GM12878 (cell line): Measurements from ENCODE around the gene B4GALT1.

Experiments
- CHD4 ChIP-seq: fragments of 200-600 bp; sonication (generic); IDR thresholded peaks from 2 replicates; pipeline ENCODE4 v1.6.1; 2016; ENCODE audit warnings: mild to moderate bottlenecking
- EP300 ChIP-seq, 2 experiments: fragments of 150-350 bp in 1 of 2; IDR thresholded peaks; 2 replicates each; pipeline ENCODE4 v1.6.1; 2011 to 2012; ENCODE audit warnings: low read depth in 2 of 2, low read length in 2 of 2, borderline replicate concordance in 1 of 2, improper control_type of control experiment in 1 of 2, inconsistent platforms in 1 of 2; ENCODE audit not compliant: control insufficient read depth in 1 of 2
- HDAC2 ChIP-seq: fragments of 200-600 bp; sonication (generic); IDR thresholded peaks from 2 replicates; pipeline ENCODE4 v1.6.1; 2017
- NRF1 ChIP-seq: conservative IDR thresholded peaks from 2 replicates; pipeline ENCODE4 v1.6.1; 2011; ENCODE audit warnings: mild to moderate bottlenecking, low read depth, low read length, improper control_type of control experiment
- POLR2A ChIP-seq: IDR thresholded peaks from 2 replicates; pipeline ENCODE4 v1.6.1; 2011; ENCODE audit warnings: low read depth, mild to moderate bottlenecking, low read length
- RCOR1 ChIP-seq: conservative IDR thresholded peaks from 2 replicates; pipeline ENCODE4 v1.6.1; 2012; ENCODE audit warnings: low read depth, low read length, improper control_type of control experiment
- TARDBP ChIP-seq: IDR thresholded peaks from 2 replicates; pipeline ENCODE4 v1.6.1; 2016; ENCODE audit warnings: borderline replicate concordance
- YY1 ChIP-seq: IDR thresholded peaks from 2 replicates; pipeline ENCODE4 v1.6.1; 2011; ENCODE audit warnings: low read depth, mild to moderate bottlenecking, low read length
- TF ChIP-seq, protein P1 (sequence below): IDR thresholded peaks from 2 replicates; pipeline ENCODE4 v1.6.1; 2012; ENCODE audit warnings: low read depth, low read length, improper control_type of control experiment
- TF ChIP-seq, protein P2 (sequence below), 3 experiments: IDR thresholded peaks in 2 of 3; conservative IDR thresholded peaks in 1 of 3; 2 replicates each; pipeline ENCODE4 v1.5.1; 2011; ENCODE audit warnings: low read depth in 3 of 3, low read length in 3 of 3, mild to moderate bottlenecking in 3 of 3, control low read depth in 2 of 3, moderate library complexity in 2 of 3, inconsistent platforms in 1 of 3, mixed read lengths in 1 of 3; ENCODE audit not compliant: control insufficient read depth in 2 of 3, insufficient read depth in 1 of 3; ENCODE audit errors: extremely low read depth in 1 of 3

DNA sequence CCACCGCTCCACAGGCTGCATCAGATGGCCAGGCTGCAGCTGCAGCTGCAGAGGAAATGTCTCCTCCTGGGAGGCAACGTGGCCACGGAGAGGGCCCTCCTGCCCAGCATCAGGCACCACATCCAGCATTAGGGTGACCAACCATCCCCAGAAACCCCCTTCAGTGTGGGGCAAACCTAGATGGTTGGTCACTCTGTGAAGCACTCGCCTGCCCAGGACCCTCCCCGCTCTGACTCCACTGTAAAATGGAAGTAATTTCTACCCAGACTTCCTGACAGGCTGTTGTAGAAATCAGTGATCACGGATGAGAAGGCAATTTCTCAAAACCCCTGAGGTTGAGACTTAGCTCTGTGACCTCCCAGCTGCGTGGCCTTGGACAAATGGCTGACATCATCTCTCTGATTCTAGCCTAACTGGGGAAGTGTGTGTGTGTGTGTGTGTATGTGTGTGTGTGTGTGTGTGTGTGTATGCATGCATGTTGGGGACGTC, 31.6 kb downstream of the B4GALT1 start:
- TF ChIP-seq, protein P1, sequence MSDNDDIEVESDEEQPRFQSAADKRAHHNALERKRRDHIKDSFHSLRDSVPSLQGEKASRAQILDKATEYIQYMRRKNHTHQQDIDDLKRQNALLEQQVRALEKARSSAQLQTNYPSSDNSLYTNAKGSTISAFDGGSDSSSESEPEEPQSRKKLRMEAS = no peak
- TF ChIP-seq POLR2A (no peak; the same call in 1 of the 2 replicates), RCOR1 (no peak), NRF1 (no peak), EP300 (IDR thresholded peaks at IDR 0.05; ENCODE audit: borderline replicate concordance in 1 of 2, control insufficient read depth in 1 of 2, low read depth in 2 of 2, low read length in 2 of 2) (no peak), HDAC2 (no peak), YY1 (peak; percentile 28; the same call in 1 of the 2 replicates), TARDBP (no peak), CHD4 (no peak)
- TF ChIP-seq, protein P2, sequence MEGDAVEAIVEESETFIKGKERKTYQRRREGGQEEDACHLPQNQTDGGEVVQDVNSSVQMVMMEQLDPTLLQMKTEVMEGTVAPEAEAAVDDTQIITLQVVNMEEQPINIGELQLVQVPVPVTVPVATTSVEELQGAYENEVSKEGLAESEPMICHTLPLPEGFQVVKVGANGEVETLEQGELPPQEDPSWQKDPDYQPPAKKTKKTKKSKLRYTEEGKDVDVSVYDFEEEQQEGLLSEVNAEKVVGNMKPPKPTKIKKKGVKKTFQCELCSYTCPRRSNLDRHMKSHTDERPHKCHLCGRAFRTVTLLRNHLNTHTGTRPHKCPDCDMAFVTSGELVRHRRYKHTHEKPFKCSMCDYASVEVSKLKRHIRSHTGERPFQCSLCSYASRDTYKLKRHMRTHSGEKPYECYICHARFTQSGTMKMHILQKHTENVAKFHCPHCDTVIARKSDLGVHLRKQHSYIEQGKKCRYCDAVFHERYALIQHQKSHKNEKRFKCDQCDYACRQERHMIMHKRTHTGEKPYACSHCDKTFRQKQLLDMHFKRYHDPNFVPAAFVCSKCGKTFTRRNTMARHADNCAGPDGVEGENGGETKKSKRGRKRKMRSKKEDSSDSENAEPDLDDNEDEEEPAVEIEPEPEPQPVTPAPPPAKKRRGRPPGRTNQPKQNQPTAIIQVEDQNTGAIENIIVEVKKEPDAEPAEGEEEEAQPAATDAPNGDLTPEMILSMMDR (IDR thresholded peaks at IDR 0.05 in 2 of 3, conservative IDR thresholded peaks at IDR 0.05 in 1 of 3; ENCODE audit: control insufficient read depth in 2 of 3, extremely low read depth in 1 of 3, insufficient read depth in 1 of 3, low read depth in 3 of 3, low read length in 3 of 3) = no peak
